ENCODE measurements around the gene OGFOD3.
"Not testable (repeated sequence)": the region's sequence is repeated elsewhere in the genome, so short reads cannot be mapped to it uniquely, and the experiment has no call there.

OGFOD3 gene

DNA sequence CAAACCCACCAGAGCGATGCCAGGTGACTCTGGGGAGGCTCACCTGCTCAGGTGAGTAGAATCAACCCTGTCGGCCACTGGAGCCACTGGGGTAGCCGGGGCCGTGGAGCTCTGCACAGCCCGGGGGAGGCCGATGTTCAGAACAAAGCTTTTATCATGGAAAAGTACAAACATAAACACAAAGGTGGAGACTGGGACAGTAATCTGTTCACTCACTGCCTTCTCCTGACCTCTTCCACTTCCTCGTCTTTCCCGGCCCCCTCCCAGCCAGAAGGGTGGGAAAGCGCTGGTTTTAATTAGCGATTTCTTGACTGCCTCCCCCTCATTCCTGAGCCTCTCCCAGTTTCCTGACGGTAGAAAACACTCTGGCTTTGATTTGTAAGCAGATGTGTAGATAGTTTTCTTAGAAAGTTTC is 69.1 kb downstream of the OGFOD3 start:
- DNase-seq: no peak

DNA sequence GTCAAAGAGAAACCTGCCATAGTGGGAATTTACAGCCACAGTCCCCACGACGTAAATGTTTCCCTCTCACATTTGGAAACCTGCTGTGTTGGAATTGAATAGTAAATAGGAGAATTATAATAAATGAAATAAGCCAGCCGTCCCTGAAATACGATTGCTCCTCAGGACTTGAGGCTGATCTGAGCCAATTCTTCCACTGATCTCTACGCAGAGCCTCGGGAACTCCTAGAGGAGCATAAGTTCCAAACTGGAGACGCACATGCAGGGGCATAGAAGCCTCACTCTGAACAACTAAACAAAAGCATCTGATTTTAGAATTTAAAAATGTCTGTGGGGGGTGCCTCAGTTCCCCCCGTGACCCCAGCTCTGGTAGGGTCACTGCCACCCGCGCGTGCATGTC is 69.5 kb downstream of the OGFOD3 start:
- DNase-seq: no peak

DNA sequence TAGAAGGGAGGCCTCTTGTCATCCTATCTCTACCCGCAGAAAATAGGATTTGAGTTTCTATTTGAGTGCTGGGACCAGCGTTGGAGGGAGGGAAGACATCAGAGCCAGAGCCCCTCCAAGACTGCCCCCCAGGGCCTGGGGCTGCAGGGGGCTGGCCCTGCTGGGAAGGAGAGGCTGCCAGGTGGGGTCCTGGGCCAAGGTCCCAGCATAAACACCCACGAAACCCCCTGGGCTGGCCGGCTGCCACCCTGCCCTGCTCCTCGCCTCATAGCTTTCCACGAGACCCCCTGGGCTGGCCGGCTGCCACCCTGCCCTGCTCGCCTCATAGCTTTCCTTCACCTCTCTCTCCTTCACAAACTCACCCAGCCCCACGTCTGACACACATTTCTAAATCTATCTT is 70.0 kb downstream of the OGFOD3 start:
- DNase-seq: no peak

DNA sequence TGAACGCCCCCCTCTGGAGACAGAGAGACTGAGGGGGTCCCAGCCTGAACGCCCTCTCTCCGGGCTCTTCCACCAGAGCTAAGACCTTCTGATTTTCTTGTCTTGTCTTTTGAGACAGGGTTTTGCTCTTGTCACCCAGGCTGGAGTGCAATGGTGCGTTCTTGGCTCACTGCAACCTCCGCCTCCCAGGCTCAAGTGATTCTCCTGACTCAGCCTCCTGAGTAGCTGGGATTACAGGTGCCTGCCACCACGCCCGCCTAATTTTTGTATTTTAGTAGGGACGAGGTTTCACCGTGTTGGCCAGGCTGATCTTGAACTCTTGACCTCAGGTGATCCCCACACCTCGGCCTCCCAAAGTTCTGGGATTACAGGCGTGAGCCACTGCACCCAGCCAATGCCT is 70.4 kb downstream of the OGFOD3 start:
- DNase-seq: not testable (repeated sequence)

DNA sequence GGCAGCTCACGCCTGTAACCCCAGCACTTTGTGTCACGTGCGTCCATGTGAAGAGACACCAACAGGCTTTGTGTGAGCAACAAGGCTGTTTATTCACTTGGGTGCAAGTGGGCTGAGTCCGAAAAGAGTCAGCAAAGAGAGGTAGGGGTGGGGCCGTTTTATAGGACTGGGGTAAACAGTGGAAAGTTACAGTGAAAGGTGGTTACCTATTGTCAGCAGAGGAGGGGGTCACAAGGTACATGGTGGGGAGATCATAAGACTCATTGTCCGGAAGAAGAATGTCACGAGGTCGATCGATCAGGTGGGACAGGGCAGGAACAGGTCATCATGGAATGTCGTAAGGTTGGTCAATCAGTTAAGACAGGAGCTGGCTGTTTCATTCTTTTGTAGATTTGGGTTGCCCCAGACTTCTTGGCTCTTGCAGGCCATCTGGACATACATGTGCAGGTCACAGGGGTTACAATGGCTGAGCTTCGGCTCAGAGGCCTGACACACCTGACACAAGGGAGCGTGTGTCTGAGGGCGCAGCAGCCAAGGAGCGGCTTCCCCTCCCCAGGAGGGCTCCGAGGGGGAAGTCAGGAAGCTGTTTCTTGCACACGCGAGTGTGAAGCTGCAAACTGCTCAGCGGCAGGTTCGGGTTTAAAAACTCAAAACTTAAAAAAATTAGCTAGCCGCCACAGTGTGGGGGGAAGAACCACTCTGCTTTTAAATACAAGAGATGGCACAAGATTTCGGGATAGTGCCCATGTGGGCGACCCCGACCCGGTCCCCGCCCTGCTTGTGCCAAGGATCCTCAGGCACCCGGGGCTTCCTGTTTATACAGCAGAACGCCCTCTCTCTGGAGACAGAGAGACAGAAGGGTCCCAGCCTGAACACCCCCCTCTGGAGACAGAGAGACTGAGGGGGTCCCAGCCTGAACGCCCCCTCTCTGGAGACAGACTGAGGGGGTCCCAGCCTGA is 71.8 kb downstream of the OGFOD3 start:
- no peak for DNase-seq

DNA sequence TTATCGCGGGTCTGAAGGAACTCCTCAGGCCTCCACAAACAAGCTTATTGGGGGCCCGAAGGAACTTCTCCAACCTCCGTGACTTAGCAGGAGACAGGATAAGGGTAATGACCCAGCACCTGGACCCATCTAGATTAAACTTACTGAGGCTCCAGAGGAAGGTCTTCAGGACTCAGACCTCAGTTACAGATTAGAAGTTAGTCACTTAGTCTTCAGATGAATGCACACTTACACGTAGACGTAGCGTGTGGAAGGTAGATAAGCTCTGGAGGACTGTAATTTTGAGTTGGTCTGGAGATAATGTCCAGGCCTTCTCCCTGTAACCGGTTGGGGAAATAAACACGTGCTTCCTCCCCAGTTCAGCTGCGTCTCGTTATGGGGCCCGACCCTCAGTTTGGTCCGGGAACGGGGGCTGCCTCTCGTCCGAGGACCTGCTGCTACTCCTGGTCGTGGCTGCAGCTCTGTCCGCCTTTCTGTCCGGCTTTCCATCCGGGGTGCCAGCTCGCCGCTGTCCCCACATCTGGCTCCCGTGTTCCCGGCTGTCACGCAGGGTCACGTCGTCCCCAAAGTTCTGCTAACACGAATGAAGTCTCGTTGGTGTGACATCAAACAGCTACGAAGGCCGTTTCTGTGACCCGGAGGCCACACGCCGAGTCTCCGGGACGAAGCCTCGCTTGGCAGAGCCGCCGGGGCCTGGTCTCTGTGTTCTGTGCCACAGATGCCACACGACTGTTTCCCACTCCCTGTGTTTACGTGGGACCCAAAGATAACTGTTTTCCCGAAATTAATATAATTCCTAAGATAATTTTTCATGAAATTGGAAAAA is 73.0 kb downstream of the OGFOD3 start:
- no peak for DNase-seq

DNA sequence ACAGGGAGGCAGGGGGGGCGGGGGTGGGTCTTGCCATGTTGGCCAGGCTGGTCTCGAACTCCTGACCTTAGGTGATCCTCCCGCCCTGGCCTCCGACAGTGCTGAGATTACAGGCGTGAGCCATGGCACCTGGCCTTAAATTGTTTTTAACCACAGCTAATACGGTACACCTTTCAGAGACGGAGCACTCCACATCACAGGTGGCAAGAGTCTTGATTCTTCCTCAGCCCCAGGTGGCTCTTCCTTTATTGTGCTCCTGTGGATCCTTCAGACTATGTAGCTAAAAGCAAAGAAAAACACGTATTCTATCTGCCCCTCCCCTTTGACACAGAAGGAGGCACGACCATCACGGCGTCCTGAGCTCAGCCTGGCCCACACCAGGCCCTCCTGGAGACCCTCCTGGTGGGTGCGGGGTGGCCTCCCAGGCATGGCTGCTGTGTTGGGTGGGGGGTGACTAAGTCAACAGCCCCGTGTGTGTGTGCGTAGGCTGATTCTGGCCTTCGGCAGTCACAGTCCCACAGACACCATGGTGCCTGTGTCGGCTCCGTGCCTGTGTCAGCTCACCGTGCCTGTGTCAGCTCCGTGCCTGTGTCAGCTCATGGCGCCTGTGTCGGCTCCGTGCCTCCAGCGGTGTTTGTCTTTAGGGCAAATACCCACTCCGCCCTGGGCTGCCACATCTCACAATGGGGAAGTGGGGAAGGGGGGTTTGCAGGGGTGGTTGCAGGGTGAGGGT is 74.0 kb downstream of the OGFOD3 start:
- no peak for DNase-seq

DNA sequence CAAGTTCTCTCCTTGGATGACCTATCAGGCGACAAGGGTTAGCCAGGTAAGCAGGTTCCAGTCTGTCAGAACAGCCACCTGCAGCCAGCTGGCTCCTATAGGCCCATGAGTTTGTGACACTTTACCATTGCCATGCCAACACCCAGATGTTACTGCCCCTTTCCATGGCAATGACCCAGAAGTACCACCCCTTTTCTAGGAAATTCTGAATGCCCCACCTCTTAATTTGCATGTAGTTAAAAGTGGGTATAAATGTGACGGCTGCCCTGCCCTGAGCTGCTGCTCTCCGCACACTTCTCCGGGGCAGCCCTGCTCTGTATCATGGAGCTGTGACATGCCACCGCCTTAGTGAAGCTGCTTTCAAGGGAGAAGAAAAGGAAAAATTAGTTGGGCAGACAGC is 74.8 kb downstream of the OGFOD3 start:
- no peak for DNase-seq

DNA sequence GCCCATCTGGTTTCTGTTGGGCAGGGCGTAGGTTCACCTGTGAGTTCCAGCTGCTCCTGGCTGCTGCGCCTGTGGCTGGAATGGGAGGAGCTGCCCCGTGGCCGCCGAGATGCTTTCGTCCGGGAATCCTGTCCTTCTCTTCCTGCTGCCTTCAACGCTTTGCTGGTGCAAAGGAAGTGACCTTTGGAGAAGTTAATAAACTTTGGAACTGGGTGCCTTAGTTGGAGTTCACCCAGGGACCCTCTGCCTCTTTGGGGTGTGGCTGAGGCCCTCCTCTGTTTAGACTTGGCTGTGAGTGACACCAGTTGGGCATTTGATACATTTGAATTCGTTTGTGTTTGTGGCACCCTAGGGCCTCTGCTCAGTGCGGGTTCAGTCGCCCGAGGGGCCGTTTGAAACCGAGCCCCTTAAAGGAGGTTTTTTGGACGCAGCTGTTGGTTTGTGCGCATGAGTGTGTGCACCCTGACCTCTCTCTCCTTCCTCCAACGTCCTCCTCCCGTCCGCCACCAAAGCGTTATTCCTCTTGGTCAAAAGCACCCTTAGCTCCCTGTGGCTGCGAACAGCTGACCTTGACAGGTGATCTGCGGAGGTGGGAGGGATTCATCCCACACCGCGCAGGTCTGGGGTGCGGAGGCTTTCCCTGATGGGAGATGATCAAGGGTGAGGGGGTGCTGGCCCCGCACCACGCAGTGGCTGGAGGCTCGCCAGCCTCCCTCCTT is 75.9 kb downstream of the OGFOD3 start:
- no peak for DNase-seq

DNA sequence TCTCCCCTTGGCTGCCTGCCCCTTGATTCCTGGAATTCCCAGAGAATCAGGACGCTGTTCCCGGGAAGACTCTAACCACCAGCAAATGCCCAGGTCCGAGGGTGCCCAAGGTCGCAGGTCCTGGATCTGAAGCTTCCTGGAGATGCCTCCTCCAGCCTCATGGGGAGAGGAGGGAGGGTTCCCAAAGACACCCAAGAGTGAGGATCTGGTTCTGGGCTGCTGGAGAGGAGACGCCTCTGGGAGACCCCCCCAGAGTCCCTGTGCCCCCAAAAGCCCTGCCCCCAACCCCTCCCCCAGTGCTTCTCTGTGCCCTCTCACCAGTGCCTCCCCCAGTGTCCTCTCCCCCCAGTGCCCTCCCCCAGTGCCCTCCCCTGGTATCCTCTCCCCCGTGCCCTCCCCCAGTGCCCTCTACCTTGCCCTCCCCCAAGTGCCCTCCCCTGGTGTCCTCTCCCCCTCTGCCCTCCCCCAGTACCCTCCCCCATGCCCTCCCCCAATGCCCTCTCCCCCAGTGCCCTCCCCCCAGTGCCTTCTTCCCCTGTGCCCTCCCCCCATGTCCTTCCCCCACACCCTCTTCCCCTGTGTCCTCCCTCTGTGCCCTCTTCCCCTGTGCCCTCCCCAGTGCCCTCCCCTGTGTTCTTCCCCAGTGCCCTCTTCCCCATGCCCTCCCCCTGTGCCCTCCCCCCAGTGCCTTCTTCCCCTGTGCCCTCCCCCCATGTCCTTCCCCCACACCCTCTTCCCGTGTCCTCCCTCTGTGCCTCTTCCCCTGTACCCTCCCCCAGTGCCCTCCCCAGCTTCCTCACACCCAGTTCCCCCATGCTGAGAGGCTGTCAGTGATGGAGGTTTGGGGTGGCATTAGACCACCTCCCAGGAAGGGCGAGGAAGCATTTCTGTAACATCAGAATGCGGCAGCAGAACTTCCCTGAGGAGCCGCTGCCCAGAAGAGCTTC is 78.5 kb downstream of the OGFOD3 start:
- no peak for DNase-seq
